AG04449 (cell line): Measurements from ENCODE around the gene INMT.

Source experiments
- CTCF ChIA-PET: fragments of 350-600 bp; formaldehyde crosslinking; extraction: SDS; loops from one replicate; lab custom pipeline; 2021; ENCODE audit warnings: antibody characterized with exemption; lab: Yijun Ruan, JAX
- POLR2A ChIA-PET: fragments of 400-600, 350-600 bp; formaldehyde crosslinking; extraction: SDS; loops from one replicate; lab custom pipeline; 2020; ENCODE audit warnings: antibody characterized with exemption, inconsistent platforms; lab: Yijun Ruan, JAX
- DNase-seq: peaks from one replicate; pipeline ENCODE4 v3.0.0-alpha.2; 2010; ENCODE audit warnings: low read depth, low spot score
- H3K4me3 ChIP-seq: 2 replicates; pipeline ENCODE4 v1.5.1; 2011; ENCODE audit warnings: low read depth, mild to moderate bottlenecking, control low read depth, low read length
- CTCF ChIP-seq: IDR thresholded peaks from one replicate; pipeline ENCODE4 v1.5.1; 2011; ENCODE audit warnings: mild to moderate bottlenecking, moderate library complexity, low read length, control low read depth, inconsistent platforms; ENCODE audit not compliant: insufficient read depth; ENCODE audit errors: missing control alignments

Gene INMT

DNA sequence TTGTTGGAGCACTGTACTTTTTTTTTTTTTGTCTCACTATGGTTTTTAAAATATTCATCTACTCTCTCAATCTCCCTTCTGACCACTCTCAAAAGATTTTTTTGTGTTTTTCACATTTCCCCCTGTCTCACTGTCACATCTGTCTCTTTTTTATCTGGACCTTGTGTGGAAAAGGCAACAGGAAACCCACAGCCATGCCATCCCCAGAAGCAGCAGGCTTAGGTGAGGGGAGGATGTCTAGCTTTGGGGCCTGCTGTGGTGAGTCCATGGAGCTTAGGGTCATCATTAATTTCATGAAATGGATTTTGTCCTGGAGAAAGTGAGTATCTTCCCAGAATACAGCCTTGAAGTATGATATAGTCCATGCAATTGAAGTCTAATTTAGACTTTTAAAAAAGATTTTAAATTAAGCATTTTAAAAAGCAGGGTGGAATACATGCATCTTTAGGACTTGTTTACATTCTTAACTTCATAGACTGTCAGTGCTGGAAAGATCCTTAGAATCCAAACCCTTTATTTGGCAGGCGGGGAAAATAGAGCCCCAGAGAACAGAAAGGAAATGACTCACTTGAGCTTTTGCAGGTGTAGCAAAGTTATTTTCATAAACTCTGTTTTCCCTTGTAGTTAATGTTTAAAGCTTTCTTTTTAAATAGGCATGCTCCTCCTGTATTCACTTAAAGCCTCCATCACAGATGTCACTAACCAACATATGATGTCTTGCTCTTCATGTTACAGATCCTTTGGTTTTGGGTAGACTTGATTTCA, 44.4 kb downstream of the INMT start:
- POLR2A ChIA-PET, result no interaction called here
- TF ChIP-seq CTCF, result no peak

GRCh38 chr7:30797176-30798040, 45.5 kb downstream of the INMT start:
- ChIA-PET POLR2A (no interaction called here), CTCF (interaction anchor here (0.8 to 3.2 kb wide), 4 partner anchors 142 to 325 kb away, joined by 4 to 17 read pairs (median 6); no protein-coding TSS in a partner anchor)
- no peak overlapping the region for H3K4me3 ChIP-seq
- TF ChIP-seq CTCF, result no peak
- DNase-seq, result no peak

More for the DNA sequence above, 44.4 kb downstream of the INMT start:
- CTCF ChIA-PET, result interaction anchor here (1.2 to 1.6 kb wide), 3 partner anchors 187 to 327 kb away, joined by 3 to 6 read pairs (median 5); no protein-coding TSS in a partner anchor
- no peak for DNase-seq
- H3K4me3 ChIP-seq, result no peak overlapping the region

DNA sequence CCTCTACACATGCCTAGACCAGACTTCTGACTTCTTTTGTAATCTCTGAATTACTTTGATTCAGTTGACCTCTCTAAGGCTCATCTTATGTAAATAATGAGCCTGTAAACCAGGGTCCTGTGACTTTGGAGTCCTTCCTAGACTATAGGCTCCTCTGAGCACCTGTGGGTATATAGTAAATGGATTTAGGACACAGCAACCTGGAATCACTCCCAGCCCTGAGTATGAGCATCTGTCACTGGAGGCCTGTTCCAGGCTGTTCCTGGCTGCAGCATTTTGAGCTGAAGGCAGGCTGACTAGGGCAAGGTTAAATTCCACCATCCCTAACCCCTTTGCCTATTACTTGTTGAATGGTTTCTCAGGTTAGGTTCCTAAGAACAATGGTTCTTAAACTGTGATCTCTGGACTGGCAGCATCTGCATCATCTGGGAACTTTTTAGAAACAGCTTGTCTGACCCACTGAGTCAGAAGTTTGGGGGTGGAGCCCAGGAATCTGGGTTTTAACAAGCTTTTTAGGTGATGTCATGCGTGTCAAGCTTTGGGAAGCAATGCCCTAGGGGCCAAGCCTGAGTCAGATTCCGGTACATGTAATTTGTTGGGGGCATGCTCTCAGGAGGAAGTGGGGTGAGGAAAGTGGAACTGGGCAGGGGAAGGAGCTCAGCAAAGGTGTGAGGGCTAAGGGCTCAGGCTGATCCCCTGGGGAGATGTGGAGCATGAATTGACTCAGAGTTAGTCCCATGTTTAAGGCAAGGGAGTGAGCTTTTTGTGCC, 47.5 kb downstream of the INMT start:
- ChIA-PET POLR2A (interaction anchor here (0.9 kb wide), 1 partner anchor 323 kb away, joined by 4 read pairs; no protein-coding TSS in a partner anchor), CTCF (interaction anchor here (0.6 to 3.2 kb wide), 21 partner anchors 8 to 335 kb away, joined by 3 to 50 read pairs (median 5); no protein-coding TSS in a partner anchor)
- no peak for TF ChIP-seq CTCF
- no peak overlapping the region for H3K4me3 ChIP-seq
- DNase-seq, result peak; percentile 68

GRCh38 chr7:30799976-30800661, 48.2 kb downstream of the INMT start:
- no peak overlapping the region for H3K4me3 ChIP-seq
- DNase-seq, result no peak
- ChIA-PET POLR2A (interaction anchor here (0.9 kb wide), 1 partner anchor 323 kb away, joined by 4 read pairs; no protein-coding TSS in a partner anchor), CTCF (interaction anchor here (0.6 to 3.2 kb wide), 21 partner anchors 9 to 334 kb away, joined by 3 to 50 read pairs (median 5); no protein-coding TSS in a partner anchor)
- no peak for TF ChIP-seq CTCF

- ChIA-PET POLR2A (no interaction called here), CTCF (interaction anchor here (0.9 to 6.8 kb wide), 15 partner anchors 9 to 416 kb away, joined by 3 to 102 read pairs (median 7); no protein-coding TSS in a partner anchor)
- no peak overlapping the region for H3K4me3 ChIP-seq
- no peak for DNase-seq
- TF ChIP-seq CTCF, result peak; percentile 65
Observed at GRCh38 chr7:30800785-30801252, 48.9 kb downstream of the INMT start.
